Kidney epithelial cell (primary cell): ENCODE data around the gene PTPN3. TPM values are rescaled to one million over a fixed set of nuclear protein-coding genes. Genes with fewer than 3 reads are reported as not detected.

Source experiments
- DNase-seq: peaks from one replicate; pipeline ENCODE4 v3.0.0-alpha.2; 2010; ENCODE audit warnings: low read depth
- H3K27me3 ChIP-seq: 2 replicates; pipeline ENCODE4 v1.6.0; 2011; ENCODE audit warnings: low read length; ENCODE audit not compliant: control insufficient read depth, insufficient read depth
- H3K36me3 ChIP-seq: 2 replicates; pipeline ENCODE4 v1.5.1; 2011; ENCODE audit warnings: low read length; ENCODE audit not compliant: control insufficient read depth, insufficient read depth
- H3K4me3 ChIP-seq: 2 replicates; pipeline ENCODE4 v1.5.1; 2011; ENCODE audit warnings: low read depth, mild to moderate bottlenecking, control low read depth, low read length
- CTCF ChIP-seq: IDR thresholded peaks from 2 replicates; pipeline ENCODE4 v1.5.1; 2011; ENCODE audit warnings: mild to moderate bottlenecking, moderate library complexity, low read length, control low read depth, inconsistent platforms; ENCODE audit not compliant: insufficient read depth, poor library complexity, severe bottlenecking
- total RNA-seq: library from RNA; depleted of rRNA; stranded (reverse); fragments of >200 nt; gene quantifications from 2 replicates; pipeline ENCODE4 v1.2.3, GENCODE V29; 2015

Gene PTPN3
- total RNA-seq, 1 donor from 2014 or later = 33.6 TPM

GRCh38 chr9:109478051-109478563, 20.0 kb downstream of the PTPN3 start:
- H3K36me3 ChIP-seq = no peaks in the 10 kb centered on the region
- no peak overlapping the region for H3K4me3 ChIP-seq
- H3K27me3 ChIP-seq = no peaks in the 10 kb centered on the region
- TF ChIP-seq CTCF = no peak
- no peak for DNase-seq

- no peak overlapping the region for H3K4me3 ChIP-seq
- no peaks in the 10 kb centered on the region for H3K36me3 ChIP-seq
- TF ChIP-seq CTCF = no peak
- peak; percentile 93 for DNase-seq
- H3K27me3 ChIP-seq = no peaks in the 10 kb centered on the region
Observed at GRCh38 chr9:109477258-109478050, 20.7 kb downstream of the PTPN3 start.

GRCh38 chr9:109476642-109477257, 21.4 kb downstream of the PTPN3 start:
- no peaks in the 10 kb centered on the region for H3K36me3 ChIP-seq
- H3K4me3 ChIP-seq = no peak overlapping the region
- DNase-seq = peak; percentile 54
- no peak for TF ChIP-seq CTCF
- H3K27me3 ChIP-seq = no peaks in the 10 kb centered on the region

- H3K27me3 ChIP-seq = no peaks in the 10 kb centered on the region
- no peak for TF ChIP-seq CTCF
Observed at GRCh38 chr9:109475526-109475925, 22.6 kb downstream of the PTPN3 start.

GRCh38 chr9:109474944-109475343, 23.2 kb downstream of the PTPN3 start:
- H3K36me3 ChIP-seq = no peaks in the 10 kb centered on the region
- no peaks in the 10 kb centered on the region for H3K27me3 ChIP-seq
- no peak for DNase-seq
- no peak overlapping the region for H3K4me3 ChIP-seq
- TF ChIP-seq CTCF = no peak

More at GRCh38 chr9:109475526-109475925, 22.6 kb downstream of the PTPN3 start:
- Histone ChIP-seq H3K4me3 (no peak overlapping the region), H3K36me3 (no peaks in the 10 kb centered on the region)
- DNase-seq = no peak
